ENCODE results near the gene LTO1. TPM values are rescaled to one million over a fixed set of nuclear protein-coding genes. Genes with fewer than 3 reads are reported as not detected.

LTO1 gene
- total and polyA plus RNA-seq, 2 of the 13 experiments (the other 11 are each of a cell fraction or from before 2014, with no cell fraction given), result 11.8 to 15.0 TPM

DNA sequence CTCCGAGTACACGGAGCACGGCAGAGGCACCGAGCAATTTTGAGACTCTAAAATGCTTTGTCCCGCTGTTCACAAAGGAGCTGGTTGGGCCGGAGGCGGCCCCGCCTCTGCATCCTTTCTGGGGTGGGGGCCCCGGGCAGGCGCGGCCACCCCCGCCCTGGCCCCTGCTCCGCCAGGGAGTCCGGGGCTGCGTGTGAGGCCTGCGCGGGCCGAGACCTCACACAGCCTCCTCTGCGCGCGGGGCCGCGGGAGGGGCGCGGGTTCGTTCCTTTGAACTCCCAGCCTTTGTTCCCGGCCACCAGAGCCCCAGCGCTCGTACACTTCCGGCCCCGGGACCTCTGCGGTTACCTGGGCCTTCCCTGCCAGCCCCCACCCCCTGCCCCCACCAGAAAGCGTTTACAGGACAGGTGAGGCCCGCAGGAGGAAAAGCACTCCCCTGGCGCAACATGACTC is 27.1 kb upstream of the LTO1 start (continued):
- TF ChIP-seq, protein P1, sequence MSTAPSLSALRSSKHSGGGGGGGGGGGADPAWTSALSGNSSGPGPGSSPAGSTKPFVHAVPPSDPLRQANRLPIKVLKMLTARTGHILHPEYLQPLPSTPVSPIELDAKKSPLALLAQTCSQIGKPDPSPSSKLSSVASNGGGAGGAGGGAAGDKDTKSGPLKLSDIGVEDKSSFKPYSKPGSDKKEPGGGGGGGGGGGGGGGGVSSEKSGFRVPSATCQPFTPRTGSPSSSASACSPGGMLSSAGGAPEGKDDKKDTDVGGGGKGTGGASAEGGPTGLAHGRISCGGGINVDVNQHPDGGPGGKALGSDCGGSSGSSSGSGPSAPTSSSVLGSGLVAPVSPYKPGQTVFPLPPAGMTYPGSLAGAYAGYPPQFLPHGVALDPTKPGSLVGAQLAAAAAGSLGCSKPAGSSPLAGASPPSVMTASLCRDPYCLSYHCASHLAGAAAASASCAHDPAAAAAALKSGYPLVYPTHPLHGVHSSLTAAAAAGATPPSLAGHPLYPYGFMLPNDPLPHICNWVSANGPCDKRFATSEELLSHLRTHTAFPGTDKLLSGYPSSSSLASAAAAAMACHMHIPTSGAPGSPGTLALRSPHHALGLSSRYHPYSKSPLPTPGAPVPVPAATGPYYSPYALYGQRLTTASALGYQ (CRISPR knock-in tag; IDR thresholded peaks at IDR 0.05), result peak; percentile 76; the same call in 1 of the 2 replicates
- TF ChIP-seq ZNF720 (CRISPR knock-in tag; IDR thresholded peaks at IDR 0.05) (no peak), FOXO1 (CRISPR knock-in tag; IDR thresholded peaks at IDR 0.05) (peak; percentile 68), MTA1 (CRISPR knock-in tag; IDR thresholded peaks at IDR 0.05; ENCODE audit: borderline replicate concordance) (peak; percentile 75; the same call in 1 of the 2 replicates), ZNF879 (CRISPR knock-in tag; IDR thresholded peaks at IDR 0.05) (no peak), DPF2 (CRISPR knock-in tag; IDR thresholded peaks at IDR 0.05; ENCODE audit: borderline replicate concordance, low read depth) (peak; percentile 44; the same call in 1 of the 2 replicates), ZSCAN20 (CRISPR knock-in tag; IDR thresholded peaks at IDR 0.05; ENCODE audit: borderline replicate concordance) (0 out of 2 replicates have a peak, but pooled peaks have one; percentile 50)
- TF ChIP-seq, protein P2, sequence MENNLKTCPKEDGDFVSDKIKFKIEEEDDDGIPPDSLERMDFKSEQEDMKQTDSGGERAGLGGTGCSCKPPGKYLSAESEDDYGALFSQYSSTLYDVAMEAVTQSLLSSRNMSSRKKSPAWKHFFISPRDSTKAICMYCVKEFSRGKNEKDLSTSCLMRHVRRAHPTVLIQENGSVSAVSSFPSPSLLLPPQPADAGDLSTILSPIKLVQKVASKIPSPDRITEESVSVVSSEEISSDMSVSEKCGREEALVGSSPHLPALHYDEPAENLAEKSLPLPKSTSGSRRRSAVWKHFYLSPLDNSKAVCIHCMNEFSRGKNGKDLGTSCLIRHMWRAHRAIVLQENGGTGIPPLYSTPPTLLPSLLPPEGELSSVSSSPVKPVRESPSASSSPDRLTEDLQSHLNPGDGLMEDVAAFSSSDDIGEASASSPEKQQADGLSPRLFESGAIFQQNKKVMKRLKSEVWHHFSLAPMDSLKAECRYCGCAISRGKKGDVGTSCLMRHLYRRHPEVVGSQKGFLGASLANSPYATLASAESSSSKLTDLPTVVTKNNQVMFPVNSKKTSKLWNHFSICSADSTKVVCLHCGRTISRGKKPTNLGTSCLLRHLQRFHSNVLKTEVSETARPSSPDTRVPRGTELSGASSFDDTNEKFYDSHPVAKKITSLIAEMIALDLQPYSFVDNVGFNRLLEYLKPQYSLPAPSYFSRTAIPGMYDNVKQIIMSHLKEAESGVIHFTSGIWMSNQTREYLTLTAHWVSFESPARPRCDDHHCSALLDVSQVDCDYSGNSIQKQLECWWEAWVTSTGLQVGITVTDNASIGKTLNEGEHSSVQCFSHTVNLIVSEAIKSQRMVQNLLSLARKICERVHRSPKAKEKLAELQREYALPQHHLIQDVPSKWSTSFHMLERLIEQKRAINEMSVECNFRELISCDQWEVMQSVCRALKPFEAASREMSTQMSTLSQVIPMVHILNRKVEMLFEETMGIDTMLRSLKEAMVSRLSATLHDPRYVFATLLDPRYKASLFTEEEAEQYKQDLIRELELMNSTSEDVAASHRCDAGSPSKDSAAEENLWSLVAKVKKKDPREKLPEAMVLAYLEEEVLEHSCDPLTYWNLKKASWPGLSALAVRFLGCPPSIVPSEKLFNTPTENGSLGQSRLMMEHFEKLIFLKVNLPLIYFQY (CRISPR knock-in tag; IDR thresholded peaks at IDR 0.05; ENCODE audit: borderline replicate concordance), result peak; percentile 37; the same call in 1 of the 2 replicates
- TF ChIP-seq, protein P3, sequence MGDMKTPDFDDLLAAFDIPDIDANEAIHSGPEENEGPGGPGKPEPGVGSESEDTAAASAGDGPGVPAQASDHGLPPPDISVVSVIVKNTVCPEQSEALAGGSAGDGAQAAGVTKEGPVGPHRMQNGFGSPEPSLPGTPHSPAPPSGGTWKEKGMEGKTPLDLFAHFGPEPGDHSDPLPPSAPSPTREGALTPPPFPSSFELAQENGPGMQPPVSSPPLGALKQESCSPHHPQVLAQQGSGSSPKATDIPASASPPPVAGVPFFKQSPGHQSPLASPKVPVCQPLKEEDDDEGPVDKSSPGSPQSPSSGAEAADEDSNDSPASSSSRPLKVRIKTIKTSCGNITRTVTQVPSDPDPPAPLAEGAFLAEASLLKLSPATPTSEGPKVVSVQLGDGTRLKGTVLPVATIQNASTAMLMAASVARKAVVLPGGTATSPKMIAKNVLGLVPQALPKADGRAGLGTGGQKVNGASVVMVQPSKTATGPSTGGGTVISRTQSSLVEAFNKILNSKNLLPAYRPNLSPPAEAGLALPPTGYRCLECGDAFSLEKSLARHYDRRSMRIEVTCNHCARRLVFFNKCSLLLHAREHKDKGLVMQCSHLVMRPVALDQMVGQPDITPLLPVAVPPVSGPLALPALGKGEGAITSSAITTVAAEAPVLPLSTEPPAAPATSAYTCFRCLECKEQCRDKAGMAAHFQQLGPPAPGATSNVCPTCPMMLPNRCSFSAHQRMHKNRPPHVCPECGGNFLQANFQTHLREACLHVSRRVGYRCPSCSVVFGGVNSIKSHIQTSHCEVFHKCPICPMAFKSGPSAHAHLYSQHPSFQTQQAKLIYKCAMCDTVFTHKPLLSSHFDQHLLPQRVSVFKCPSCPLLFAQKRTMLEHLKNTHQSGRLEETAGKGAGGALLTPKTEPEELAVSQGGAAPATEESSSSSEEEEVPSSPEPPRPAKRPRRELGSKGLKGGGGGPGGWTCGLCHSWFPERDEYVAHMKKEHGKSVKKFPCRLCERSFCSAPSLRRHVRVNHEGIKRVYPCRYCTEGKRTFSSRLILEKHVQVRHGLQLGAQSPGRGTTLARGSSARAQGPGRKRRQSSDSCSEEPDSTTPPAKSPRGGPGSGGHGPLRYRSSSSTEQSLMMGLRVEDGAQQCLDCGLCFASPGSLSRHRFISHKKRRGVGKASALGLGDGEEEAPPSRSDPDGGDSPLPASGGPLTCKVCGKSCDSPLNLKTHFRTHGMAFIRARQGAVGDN (CRISPR knock-in tag; IDR thresholded peaks at IDR 0.05), result peak; percentile 80
- TF ChIP-seq, protein P4, sequence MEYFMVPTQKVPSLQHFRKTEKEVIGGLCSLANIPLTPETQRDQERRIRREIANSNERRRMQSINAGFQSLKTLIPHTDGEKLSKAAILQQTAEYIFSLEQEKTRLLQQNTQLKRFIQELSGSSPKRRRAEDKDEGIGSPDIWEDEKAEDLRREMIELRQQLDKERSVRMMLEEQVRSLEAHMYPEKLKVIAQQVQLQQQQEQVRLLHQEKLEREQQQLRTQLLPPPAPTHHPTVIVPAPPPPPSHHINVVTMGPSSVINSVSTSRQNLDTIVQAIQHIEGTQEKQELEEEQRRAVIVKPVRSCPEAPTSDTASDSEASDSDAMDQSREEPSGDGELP (IDR thresholded peaks at IDR 0.05; ENCODE audit: borderline replicate concordance, low read depth), result peak; percentile 67; the same call in 1 of the 2 replicates
- TF ChIP-seq, protein P5, sequence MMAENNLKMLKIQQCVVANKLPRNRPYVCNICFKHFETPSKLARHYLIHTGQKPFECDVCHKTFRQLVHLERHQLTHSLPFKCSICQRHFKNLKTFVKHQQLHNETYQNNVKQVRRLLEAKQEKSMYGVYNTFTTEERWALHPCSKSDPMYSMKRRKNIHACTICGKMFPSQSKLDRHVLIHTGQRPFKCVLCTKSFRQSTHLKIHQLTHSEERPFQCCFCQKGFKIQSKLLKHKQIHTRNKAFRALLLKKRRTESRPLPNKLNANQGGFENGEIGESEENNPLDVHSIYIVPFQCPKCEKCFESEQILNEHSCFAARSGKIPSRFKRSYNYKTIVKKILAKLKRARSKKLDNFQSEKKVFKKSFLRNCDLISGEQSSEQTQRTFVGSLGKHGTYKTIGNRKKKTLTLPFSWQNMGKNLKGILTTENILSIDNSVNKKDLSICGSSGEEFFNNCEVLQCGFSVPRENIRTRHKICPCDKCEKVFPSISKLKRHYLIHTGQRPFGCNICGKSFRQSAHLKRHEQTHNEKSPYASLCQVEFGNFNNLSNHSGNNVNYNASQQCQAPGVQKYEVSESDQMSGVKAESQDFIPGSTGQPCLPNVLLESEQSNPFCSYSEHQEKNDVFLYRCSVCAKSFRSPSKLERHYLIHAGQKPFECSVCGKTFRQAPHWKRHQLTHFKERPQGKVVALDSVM (CRISPR knock-in tag; IDR thresholded peaks at IDR 0.05), result peak; percentile 88
- TF ChIP-seq, protein P6, sequence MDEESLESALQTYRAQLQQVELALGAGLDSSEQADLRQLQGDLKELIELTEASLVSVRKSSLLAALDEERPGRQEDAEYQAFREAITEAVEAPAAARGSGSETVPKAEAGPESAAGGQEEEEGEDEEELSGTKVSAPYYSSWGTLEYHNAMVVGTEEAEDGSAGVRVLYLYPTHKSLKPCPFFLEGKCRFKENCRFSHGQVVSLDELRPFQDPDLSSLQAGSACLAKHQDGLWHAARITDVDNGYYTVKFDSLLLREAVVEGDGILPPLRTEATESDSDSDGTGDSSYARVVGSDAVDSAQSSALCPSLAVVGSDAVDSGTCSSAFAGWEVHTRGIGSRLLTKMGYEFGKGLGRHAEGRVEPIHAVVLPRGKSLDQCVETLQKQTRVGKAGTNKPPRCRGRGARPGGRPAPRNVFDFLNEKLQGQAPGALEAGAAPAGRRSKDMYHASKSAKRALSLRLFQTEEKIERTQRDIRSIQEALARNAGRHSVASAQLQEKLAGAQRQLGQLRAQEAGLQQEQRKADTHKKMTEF (CRISPR knock-in tag; IDR thresholded peaks at IDR 0.05), result peak; percentile 75; the same call in 1 of the 2 replicates

Measured in HepG2 (cell line).